Measurements from ENCODE around the gene SCGB3A1. TPM values are rescaled to one million over a fixed set of nuclear protein-coding genes. Genes with fewer than 3 reads are reported as not detected.

The SCGB3A1 gene
- total and polyA plus RNA-seq, 8 donors, result 3.7 to 785 (median 35.3) TPM; not detected in 5

DNA sequence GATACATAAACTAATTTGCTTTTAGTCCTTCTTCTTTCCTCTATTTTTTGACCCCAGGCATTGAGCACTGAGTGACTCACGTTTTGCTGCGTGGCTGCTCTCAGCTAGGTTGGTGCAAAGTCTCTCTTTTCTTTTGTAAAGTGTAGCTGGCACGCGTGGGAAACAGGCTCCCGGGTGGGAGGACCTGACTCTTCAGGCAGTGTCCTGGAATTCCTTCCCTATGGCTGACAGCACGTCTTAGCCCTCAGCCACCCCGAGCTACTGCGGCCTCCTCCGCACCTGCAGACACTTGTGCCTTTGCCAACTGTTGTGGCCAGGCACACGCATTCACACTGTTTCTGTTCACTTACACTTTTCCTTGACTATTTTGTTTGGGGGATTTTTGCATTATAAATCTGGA lies 877 bp upstream of the SCGB3A1 start:
- peaks cover 23 to 40% (median 32%) of the 10 kb centered on the region in 4 donors for H3K4me1 ChIP-seq
- TF ChIP-seq POLR2A (IDR thresholded peaks at IDR 0.05) (no peak), POLR2AphosphoS5 (IDR thresholded peaks at IDR 0.05) (no peak), EP300 (IDR thresholded peaks at IDR 0.05) (no peak)
- TF ChIP-seq, protein P1, sequence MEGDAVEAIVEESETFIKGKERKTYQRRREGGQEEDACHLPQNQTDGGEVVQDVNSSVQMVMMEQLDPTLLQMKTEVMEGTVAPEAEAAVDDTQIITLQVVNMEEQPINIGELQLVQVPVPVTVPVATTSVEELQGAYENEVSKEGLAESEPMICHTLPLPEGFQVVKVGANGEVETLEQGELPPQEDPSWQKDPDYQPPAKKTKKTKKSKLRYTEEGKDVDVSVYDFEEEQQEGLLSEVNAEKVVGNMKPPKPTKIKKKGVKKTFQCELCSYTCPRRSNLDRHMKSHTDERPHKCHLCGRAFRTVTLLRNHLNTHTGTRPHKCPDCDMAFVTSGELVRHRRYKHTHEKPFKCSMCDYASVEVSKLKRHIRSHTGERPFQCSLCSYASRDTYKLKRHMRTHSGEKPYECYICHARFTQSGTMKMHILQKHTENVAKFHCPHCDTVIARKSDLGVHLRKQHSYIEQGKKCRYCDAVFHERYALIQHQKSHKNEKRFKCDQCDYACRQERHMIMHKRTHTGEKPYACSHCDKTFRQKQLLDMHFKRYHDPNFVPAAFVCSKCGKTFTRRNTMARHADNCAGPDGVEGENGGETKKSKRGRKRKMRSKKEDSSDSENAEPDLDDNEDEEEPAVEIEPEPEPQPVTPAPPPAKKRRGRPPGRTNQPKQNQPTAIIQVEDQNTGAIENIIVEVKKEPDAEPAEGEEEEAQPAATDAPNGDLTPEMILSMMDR (IDR thresholded peaks at IDR 0.05), result no peak
- WGBS, 5 donors, result 80 to 91% (median 88%) methylated on average over 10 of the region's 10 CpGs
- intact Hi-C loops (cut with DNase I; ENCODE audit: low total_unique reads), result no loop called here
- H3K27ac ChIP-seq, result no peak overlapping the region
- DNase-seq, result no peak
- peaks cover 15 to 63% (median 30%) of the 10 kb centered on the region in 3 donors for H3K27me3 ChIP-seq
- H3K9me3 ChIP-seq, result no peaks in the 10 kb centered on the region
- no peak overlapping the region for H3K4me3 ChIP-seq
- no peaks in the 10 kb centered on the region for H3K36me3 ChIP-seq

DNA sequence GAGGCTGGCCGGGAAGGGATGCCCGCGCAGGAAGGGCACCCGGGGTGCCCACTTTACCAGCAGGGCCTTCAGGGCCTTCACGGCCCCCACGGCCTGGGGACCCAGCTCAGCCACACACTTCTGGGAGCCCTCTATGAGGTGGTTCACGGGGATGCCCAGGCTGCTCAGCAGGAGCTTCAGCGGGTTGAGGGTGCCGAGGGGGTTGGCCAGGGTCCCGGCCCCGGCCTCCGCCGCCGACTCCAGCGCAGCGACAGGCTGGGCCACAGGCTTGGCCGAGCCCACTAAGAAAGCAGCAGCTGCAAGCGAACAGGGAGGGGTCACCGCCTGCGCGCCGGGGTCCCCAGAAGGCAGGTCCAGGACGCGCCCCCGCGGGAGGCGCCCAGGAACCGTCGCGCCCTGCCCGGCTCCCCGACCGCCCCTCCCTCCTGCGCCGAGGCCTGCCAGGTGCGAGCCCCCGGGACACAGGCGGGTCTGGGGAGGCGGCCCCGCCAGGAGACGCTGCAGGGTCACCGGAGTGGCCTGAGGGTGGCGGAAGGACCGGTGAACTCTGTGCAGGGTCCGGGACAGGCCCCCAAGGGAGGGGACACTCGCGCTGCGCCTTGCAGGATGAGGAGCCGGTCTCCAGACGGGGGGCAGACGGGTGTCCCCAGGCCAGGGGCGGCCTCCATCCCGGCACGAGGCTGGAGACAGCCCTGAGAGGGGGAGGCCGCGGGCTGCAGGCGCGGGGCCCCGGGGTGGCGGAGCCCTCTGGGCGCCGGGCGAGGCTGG lies 572 bp downstream of the SCGB3A1 start:
- Histone ChIP-seq H3K27me3 (peaks cover 15 to 63% (median 30%) of the 10 kb centered on the region in 3 donors), H3K9me3 (peaks cover 0 to under 1% (median 0%) of the 10 kb centered on the region in 4 donors), H3K27ac (no peak overlapping the region), H3K36me3 (no peaks in the 10 kb centered on the region), H3K4me1 (peaks cover 17 to 31% (median 27%) of the 10 kb centered on the region in 4 donors), H3K4me3 (peak overlapping the region; percentile 21 to 45 (median 26))
- peak in 1 of 2 donors; percentile 43 for DNase-seq
- 2 to 4% (median 3%) methylated on average over 12 to 63 of the region's 63 CpGs; no CpG with 5 or more reads in 1 of the 5 donors for WGBS, 5 donors
- TF ChIP-seq POLR2A (IDR thresholded peaks at IDR 0.05) (no peak), EP300 (IDR thresholded peaks at IDR 0.05) (no peak), POLR2AphosphoS5 (IDR thresholded peaks at IDR 0.05) (no peak)
- TF ChIP-seq, protein P1 (IDR thresholded peaks at IDR 0.05), result no peak
- intact Hi-C loops (cut with DNase I; ENCODE audit: low total_unique reads), result no loop called here

DNA sequence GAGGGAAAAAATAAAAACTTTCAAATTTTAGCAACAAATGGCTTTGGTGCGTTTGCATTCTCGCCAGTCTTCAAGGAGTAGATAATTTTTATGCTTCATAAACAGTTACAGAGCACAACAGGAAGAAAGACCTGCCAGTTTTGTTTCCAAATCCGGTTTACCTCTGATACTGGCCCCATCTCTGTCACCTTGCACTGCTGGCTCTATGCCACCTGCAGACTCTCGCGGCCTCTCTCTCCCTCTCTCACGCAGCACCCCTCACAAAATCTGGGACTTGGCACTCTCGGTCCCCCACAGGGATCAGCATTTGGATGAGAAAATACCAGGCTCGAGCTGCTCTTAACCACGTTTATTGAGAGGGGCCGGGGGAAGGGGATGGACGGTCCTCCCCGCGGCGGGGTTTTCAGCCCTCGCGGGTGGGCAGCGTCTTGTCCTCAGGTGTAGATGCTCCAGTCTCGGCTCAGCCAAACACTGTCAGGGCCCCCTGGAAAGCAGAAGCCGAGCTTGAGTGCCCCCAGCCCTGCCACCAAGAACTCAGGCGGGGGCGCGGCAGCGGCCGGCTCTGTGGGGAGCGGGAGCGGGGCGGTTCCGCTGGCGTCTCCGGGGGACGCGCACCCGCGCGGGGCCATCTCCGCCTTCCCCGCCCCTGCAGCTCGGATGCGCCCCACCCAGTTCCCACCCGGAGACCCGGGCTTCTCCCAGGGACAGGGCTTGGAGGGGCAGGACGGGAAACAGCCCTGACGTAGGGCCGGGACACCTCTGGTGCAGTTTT lies 1.3 kb downstream of the SCGB3A1 start:
- Histone ChIP-seq H3K27ac (no peak overlapping the region), H3K4me1 (peaks cover 16 to 24% (median 21%) of the 10 kb centered on the region in 4 donors), H3K36me3 (no peaks in the 10 kb centered on the region), H3K4me3 (peak overlapping the region; percentile 7 to 45 (median 26)), H3K27me3 (peaks cover 15 to 63% (median 30%) of the 10 kb centered on the region in 3 donors), H3K9me3 (peaks cover 0 to 4% (median 3%) of the 10 kb centered on the region in 4 donors)
- peak in 1 of 2 donors; percentile 24 for DNase-seq
- intact Hi-C loops (cut with DNase I; ENCODE audit: low total_unique reads), result no loop called here
- WGBS, 5 donors, result 2 to 12% (median 2%) methylated on average over 8 to 44 of the region's 44 CpGs
- TF ChIP-seq EP300 (IDR thresholded peaks at IDR 0.05) (no peak), POLR2AphosphoS5 (IDR thresholded peaks at IDR 0.05) (no peak), POLR2A (IDR thresholded peaks at IDR 0.05) (no peak)
- TF ChIP-seq, protein P1 (IDR thresholded peaks at IDR 0.05), result no peak

DNA sequence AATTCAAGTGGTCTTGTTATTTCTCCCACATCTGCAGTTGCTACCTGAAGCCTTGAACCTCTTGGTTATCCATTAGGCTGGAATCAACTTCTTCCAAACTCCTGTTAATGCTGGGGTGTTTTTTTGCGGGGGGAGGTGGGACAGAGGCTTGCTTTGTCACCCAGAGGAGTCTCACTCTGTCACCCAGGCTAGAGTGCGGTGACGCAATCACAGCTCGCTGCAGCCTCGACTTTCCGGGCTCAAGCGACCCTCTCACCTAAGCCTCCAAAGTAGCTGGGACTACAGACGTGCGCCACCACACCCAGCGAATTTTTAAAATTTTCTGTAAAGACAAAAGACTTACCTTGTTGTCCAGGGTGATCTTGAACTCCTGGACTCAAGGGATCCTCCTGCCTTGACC lies 4.4 kb downstream of the SCGB3A1 start:
- no peak for DNase-seq
- intact Hi-C loops (cut with DNase I; ENCODE audit: low total_unique reads), result no loop called here
- peaks cover 0 to 11% (median 8%) of the 10 kb centered on the region in 4 donors for H3K9me3 ChIP-seq
- TF ChIP-seq EP300 (IDR thresholded peaks at IDR 0.05), result no peak
- TF ChIP-seq POLR2AphosphoS5 (IDR thresholded peaks at IDR 0.05), result no peak
- TF ChIP-seq, protein P1 (IDR thresholded peaks at IDR 0.05), result no peak
- TF ChIP-seq POLR2A (IDR thresholded peaks at IDR 0.05), result no peak
- H3K27ac ChIP-seq, result no peak overlapping the region
- H3K4me3 ChIP-seq, result no peak overlapping the region
- peaks cover 16 to 23% (median 21%) of the 10 kb centered on the region in 4 donors for H3K4me1 ChIP-seq
- WGBS, 5 donors, result 83 to 94% (median 90%) methylated on average over 10 of the region's 10 CpGs
- H3K27me3 ChIP-seq, result peaks cover 15 to 42% (median 26%) of the 10 kb centered on the region in 3 donors
- H3K36me3 ChIP-seq, result no peaks in the 10 kb centered on the region

Measured in stomach (tissue), 9 donors.